ENCODE results near the gene GPR32.

DNA sequence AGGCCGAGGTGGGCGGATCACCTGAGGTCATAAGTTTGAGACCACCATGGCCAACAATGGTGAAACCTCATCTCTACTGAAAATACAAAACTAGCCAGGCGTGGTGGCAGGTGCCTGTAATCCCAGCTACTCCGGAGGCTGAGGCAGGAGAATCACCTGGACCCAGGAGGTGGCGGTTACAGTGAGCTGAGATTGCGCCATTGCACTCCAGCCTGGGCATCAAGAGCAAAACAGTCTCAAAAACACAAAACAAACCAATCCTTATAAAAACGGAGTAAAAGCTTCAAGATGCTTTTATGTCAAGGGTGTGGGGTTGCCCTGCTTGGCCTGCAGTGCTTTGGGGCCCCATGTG, 27.1 kb downstream of the GPR32 start:
- TF ChIP-seq EZH2 (IDR thresholded peaks at IDR 0.05; ENCODE audit: insufficient read depth, poor library complexity, severe bottlenecking) (no peak), EZH2phosphoT487 (IDR thresholded peaks at IDR 0.05; ENCODE audit: insufficient read depth, low read depth) (no peak)
